ENCODE data around the gene CYP24A1. TPM values are rescaled to one million over a fixed set of nuclear protein-coding genes. Genes with fewer than 3 reads are reported as not detected.

Gene CYP24A1
- total and polyA plus RNA-seq, 2 donors (not counting 1 experiment from before 2014, with no cell fraction given): not detected

DNA sequence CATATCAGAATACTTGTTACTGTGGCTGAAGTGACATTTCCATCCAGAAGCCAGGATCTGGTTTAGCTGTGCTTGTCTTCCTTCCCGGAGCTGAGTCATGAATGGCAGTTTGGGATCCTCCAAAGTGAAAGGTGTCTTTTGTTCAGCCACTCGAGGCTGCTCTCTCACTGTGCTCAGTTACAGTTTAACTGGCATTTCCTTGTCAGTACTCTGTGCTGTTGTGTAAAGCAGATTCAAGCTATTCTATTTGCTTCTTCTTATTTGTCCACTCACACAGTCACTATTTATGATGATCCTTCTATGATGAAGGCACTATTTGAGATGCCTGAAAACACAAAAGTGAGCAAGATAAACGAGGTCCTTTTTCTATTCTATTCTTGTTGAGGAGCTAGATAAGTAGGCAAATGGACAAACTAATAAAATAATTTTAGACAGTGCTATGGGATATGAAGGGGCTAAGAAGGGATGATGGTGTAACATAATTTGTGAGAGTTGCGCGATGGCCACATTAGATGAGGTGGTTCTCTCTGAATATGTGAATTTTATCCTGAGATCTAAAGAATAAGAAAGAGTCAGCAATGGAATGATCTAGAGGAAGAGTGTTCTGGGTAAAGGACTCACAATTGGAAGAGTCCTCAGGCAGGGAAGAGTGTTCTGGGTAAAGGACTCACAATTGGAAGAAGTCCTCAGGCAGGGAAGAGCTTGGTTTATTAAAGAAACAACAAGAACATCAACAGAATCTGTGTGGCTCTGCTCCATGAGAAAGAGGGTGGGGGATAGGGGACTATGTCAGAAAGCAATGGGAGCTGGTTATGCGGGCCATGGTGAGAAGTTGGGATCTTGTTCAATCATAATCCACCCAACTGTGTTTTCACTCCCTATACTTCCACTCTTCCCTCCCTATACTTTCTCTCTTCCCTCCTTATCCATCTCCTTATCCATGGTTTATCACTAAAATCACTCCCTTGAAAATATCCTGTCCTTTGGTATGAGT, 40.1 kb downstream of the CYP24A1 start:
- Histone ChIP-seq H3K9ac (ENCODE audit: low read length) (no peak overlapping the region), H3K27me3 (replicated peaks in 1 of 4; ENCODE audit: control extremely low read depth in 1 of 4, control insufficient read depth in 3 of 4, insufficient read depth in 4 of 4, low read length in 3 of 4) (peaks cover 0 to 12% (median 4%) of the 10 kb centered on the region in 4 experiments), H3K36me3 (replicated peaks in 1 of 2; ENCODE audit: control extremely low read depth in 1 of 2, control insufficient read depth in 1 of 2, extremely low read depth in 1 of 2, insufficient read depth in 2 of 2, low read length in 1 of 2) (no peaks in the 10 kb centered on the region), H4K20me1 (ENCODE audit: control insufficient read depth, insufficient read depth, low read length, poor library complexity, severe bottlenecking) (no peaks in the 10 kb centered on the region), H3K79me2 (ENCODE audit: control insufficient read depth, insufficient read depth, low read length) (no peaks in the 10 kb centered on the region), H3K9me3 (ENCODE audit: control extremely low read depth in 1 of 3, control insufficient read depth in 2 of 3, insufficient read depth in 1 of 3, low read length in 2 of 3) (peaks cover 2 to 3% (median 2%) of the 10 kb centered on the region in 3 donors), H3K4me2 (replicated peaks; ENCODE audit: low read depth, low read length, poor library complexity, severe bottlenecking) (no peak overlapping the region), H3K27ac (ENCODE audit: low read length in 2 of 2) (no peak overlapping the region), H3K4me3 (ENCODE audit: control extremely low read depth in 1 of 5, extremely low read depth in 1 of 5, insufficient read depth in 1 of 5, low read depth in 2 of 5, low read length in 4 of 5) (no peak overlapping the region), H3K4me1 (ENCODE audit: control insufficient read depth in 2 of 2, insufficient read depth in 2 of 2, low read length in 2 of 2) (no peaks in the 10 kb centered on the region), H2AFZ (ENCODE audit: insufficient read depth, low read depth, low read length, poor library complexity, severe bottlenecking) (no peak overlapping the region)
- Mint-ChIP-seq H3K4me3 (no peak overlapping the region), H3K27me3 (peaks cover 5% of the 10 kb centered on the region), H3K4me1 (peaks cover 2% of the 10 kb centered on the region), H3K9me3 (ENCODE audit: insufficient read depth) (no peaks in the 10 kb centered on the region), H3K27ac (no peak overlapping the region)
- TF ChIP-seq, protein P1, sequence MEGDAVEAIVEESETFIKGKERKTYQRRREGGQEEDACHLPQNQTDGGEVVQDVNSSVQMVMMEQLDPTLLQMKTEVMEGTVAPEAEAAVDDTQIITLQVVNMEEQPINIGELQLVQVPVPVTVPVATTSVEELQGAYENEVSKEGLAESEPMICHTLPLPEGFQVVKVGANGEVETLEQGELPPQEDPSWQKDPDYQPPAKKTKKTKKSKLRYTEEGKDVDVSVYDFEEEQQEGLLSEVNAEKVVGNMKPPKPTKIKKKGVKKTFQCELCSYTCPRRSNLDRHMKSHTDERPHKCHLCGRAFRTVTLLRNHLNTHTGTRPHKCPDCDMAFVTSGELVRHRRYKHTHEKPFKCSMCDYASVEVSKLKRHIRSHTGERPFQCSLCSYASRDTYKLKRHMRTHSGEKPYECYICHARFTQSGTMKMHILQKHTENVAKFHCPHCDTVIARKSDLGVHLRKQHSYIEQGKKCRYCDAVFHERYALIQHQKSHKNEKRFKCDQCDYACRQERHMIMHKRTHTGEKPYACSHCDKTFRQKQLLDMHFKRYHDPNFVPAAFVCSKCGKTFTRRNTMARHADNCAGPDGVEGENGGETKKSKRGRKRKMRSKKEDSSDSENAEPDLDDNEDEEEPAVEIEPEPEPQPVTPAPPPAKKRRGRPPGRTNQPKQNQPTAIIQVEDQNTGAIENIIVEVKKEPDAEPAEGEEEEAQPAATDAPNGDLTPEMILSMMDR (IDR thresholded peaks at IDR 0.05): no peak
- no peak for TF ChIP-seq EZH2 (IDR thresholded peaks at IDR 0.05; ENCODE audit: borderline replicate concordance, insufficient read depth, low read depth, low read length, poor library complexity, severe bottlenecking)
- ChIA-PET CTCF (no interaction called here), POLR2A (interaction anchor here (0.6 kb wide), 1 partner anchor 238 kb away, joined by 3 read pairs; no protein-coding TSS in a partner anchor)
- 64% methylated on average over 3 of the region's 6 CpGs for WGBS (ENCODE audit: insufficient coverage)
- DNase-seq (no peak), ATAC-seq (ENCODE audit: low read depth) (no peak)
- intact Hi-C loops (cut with micrococcal nuclease): no loop called here

All from B cell (primary cell).